T-helper 2 cell treated with Interferon-gamma antibody and Interleukin-4, amounts not matched to agents 5 μg/mL and 100 μg/mL, for 36 hours (primary cell): Measurements from ENCODE around the gene LYZL2.
"Not testable (repeated sequence)": the region's sequence is repeated elsewhere in the genome, so short reads cannot be mapped to it uniquely, and the experiment has no call there.

Experiments used
- DNase-seq: peaks from one replicate; pipeline ENCODE4 v3.0.0; 2021; ENCODE audit warnings: low spot score
- H3K27ac Mint-ChIP-seq: one replicate; pipeline ENCODE4 v1.8.0; 2021; ENCODE audit warnings: mild to moderate bottlenecking, mixed read lengths
- H3K27me3 Mint-ChIP-seq: one replicate; pipeline ENCODE4 v1.8.0; 2021; ENCODE audit warnings: low read depth, mixed read lengths
- H3K36me3 Mint-ChIP-seq: one replicate; pipeline ENCODE4 v1.8.0; 2021; ENCODE audit warnings: low read depth, mixed read lengths
- H3K4me1 Mint-ChIP-seq: one replicate; pipeline ENCODE4 v1.8.0; 2021; ENCODE audit warnings: low read depth, mixed read lengths
- H3K4me3 Mint-ChIP-seq: one replicate; pipeline ENCODE4 v1.8.0; 2022; ENCODE audit warnings: mild to moderate bottlenecking, moderate library complexity, mixed read lengths
- H3K9me3 Mint-ChIP-seq: one replicate; pipeline ENCODE4 v1.8.0; 2021; ENCODE audit warnings: mixed read lengths

The LYZL2 gene

DNA sequence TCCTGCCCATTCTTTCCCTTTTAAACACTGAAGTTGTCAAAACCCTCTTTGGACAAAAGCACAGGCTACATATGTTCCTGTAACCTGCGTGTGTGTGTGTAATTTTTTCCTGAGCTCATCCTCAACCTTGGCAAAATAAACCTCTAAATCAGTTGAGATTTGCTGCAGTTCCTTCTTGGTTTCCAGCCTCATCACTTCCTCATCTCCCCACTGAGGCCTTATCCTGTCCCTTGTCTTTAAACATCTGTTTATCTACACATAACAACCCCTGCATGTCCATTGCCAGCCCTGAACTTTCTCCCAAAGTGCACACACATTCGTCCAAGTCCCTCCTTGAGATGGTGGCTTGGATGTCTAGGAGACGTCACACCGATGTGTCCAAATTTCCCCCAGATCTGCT is 35.5 kb downstream of the LYZL2 start:
- peaks cover 13% of the 10 kb centered on the region for H3K27me3 Mint-ChIP-seq
- H3K27ac Mint-ChIP-seq: no peak overlapping the region
- no peaks in the 10 kb centered on the region for H3K9me3 Mint-ChIP-seq
- no peak overlapping the region for H3K4me3 Mint-ChIP-seq
- no peaks in the 10 kb centered on the region for H3K4me1 Mint-ChIP-seq
- no peak for DNase-seq
- no peaks in the 10 kb centered on the region for H3K36me3 Mint-ChIP-seq

GRCh38 chr10:30592770-30593169 is 36.8 kb downstream of the LYZL2 start:
- not testable (repeated sequence) for H3K36me3 Mint-ChIP-seq, DNase-seq, H3K4me3 Mint-ChIP-seq, H3K4me1 Mint-ChIP-seq, H3K9me3 Mint-ChIP-seq, H3K27ac Mint-ChIP-seq
- H3K27me3 Mint-ChIP-seq: peaks cover 13% of the 10 kb centered on the region

DNA sequence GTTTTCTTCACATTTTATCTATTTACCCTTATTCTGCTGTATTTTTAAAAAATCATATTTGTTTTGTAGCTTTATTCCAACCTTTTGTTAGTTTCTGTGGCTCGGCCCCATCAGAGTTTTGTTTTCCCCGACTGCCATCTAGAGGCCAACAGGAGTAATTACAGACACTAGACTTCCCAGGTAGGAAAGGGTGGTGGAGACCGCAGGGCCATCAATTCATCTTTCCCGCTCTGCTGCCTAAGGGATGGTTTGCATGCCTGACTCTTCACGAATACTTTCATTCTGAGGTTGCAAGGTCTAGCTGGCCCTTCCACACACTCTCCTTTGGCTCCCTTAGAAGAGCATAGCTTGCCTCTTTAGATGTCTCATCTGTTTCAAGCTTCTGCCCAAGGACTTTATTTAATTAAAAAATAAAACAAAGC is 38.3 kb downstream of the LYZL2 start:
- H3K4me1 Mint-ChIP-seq: no peaks in the 10 kb centered on the region
- peaks cover 11% of the 10 kb centered on the region for H3K27me3 Mint-ChIP-seq
- H3K9me3 Mint-ChIP-seq: no peaks in the 10 kb centered on the region
- no peaks in the 10 kb centered on the region for H3K36me3 Mint-ChIP-seq
- no peak overlapping the region for H3K4me3 Mint-ChIP-seq
- peak; percentile 9 for DNase-seq
- H3K27ac Mint-ChIP-seq: no peak overlapping the region

- DNase-seq: no peak
- no peak overlapping the region for H3K27ac Mint-ChIP-seq
- H3K9me3 Mint-ChIP-seq: no peaks in the 10 kb centered on the region
- no peak overlapping the region for H3K4me3 Mint-ChIP-seq
- peaks cover under 1% of the 10 kb centered on the region for H3K4me1 Mint-ChIP-seq
- H3K27me3 Mint-ChIP-seq: peaks cover 10% of the 10 kb centered on the region
- H3K36me3 Mint-ChIP-seq: no peaks in the 10 kb centered on the region
Measured at GRCh38 chr10:30589441-30589840, 40.1 kb downstream of the LYZL2 start.

GRCh38 chr10:30587522-30588031 is 42.0 kb downstream of the LYZL2 start:
- Mint-ChIP-seq H3K27me3 (no peaks in the 10 kb centered on the region), H3K4me1 (peaks cover 11% of the 10 kb centered on the region), H3K27ac (no peak overlapping the region), H3K36me3 (no peaks in the 10 kb centered on the region), H3K4me3 (no peak overlapping the region), H3K9me3 (no peaks in the 10 kb centered on the region)
- DNase-seq: no peak

DNA sequence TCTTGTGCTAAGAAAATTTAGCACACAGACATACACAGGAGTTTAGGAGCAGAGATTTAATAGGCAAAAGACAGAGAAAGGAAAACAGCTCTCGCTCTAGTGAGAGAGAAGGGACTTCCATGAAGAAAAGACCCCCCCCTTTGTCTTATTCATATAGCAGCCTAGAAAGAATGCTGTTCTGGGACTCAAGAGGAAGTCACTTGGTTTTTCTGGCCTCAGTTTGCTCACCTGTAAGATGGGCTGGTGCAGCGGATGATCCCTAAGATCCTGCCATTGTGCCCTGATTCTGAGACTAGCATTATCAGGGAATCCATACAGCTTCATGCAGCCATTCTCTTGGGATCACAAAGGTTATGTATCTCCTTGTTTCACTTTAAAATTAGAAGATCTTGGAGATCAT is 42.7 kb downstream of the LYZL2 start:
- H3K36me3 Mint-ChIP-seq: no peaks in the 10 kb centered on the region
- H3K4me3 Mint-ChIP-seq: no peak overlapping the region
- H3K4me1 Mint-ChIP-seq: peaks cover 11% of the 10 kb centered on the region
- no peaks in the 10 kb centered on the region for H3K9me3 Mint-ChIP-seq
- DNase-seq: no peak
- H3K27ac Mint-ChIP-seq: no peak overlapping the region
- H3K27me3 Mint-ChIP-seq: no peaks in the 10 kb centered on the region

DNA sequence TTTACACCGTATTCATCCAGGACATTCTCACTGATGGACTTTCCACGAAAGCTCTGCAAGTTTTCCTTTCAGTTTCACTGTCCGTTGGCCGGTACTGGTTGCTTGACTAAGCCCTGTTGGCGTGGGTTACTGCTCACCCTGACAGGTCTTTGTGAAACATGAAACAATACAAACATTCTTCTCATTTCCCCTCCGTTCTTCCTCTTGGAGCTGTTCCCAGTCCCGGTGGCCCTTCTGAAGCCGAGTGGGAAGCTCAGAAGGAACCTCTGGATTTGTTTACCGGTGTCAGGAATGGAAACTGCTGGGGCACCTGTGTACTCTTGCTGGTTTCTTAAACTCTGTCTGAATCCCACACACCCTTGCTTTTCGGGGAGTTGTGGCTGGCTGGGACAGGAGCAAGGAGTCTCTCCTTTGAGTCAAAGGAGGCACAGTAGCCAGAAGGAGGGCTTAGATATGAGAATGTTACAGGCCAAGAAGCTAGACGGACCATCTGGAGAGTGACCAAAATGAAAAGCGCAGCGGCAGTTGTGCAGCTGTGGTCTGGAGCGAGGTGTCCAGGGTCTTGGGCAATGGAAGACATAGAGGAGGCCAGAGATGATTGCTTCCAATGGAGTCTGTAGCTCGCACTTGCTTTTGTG is 45.7 kb downstream of the LYZL2 start:
- H3K27ac Mint-ChIP-seq: peak overlapping the region; percentile 70

GRCh38 chr10:30581779-30582380 is 47.7 kb downstream of the LYZL2 start:
- no peak for DNase-seq
- no peaks in the 10 kb centered on the region for H3K36me3 Mint-ChIP-seq
- no peak overlapping the region for H3K4me3 Mint-ChIP-seq
- H3K9me3 Mint-ChIP-seq: no peaks in the 10 kb centered on the region
- peaks cover 9% of the 10 kb centered on the region for H3K27me3 Mint-ChIP-seq
- no peak overlapping the region for H3K27ac Mint-ChIP-seq
- peaks cover 11% of the 10 kb centered on the region for H3K4me1 Mint-ChIP-seq

More for the DNA sequence above, 45.7 kb downstream of the LYZL2 start:
- Mint-ChIP-seq H3K27me3 (peaks cover 7% of the 10 kb centered on the region), H3K9me3 (no peaks in the 10 kb centered on the region), H3K4me1 (peaks cover 11% of the 10 kb centered on the region), H3K4me3 (peak overlapping the region; percentile 78), H3K36me3 (no peaks in the 10 kb centered on the region)
- DNase-seq: no peak

- no peaks in the 10 kb centered on the region for H3K9me3 Mint-ChIP-seq
- peaks cover 10% of the 10 kb centered on the region for H3K27me3 Mint-ChIP-seq
- H3K4me1 Mint-ChIP-seq: peaks cover 11% of the 10 kb centered on the region
- no peak overlapping the region for H3K4me3 Mint-ChIP-seq
- H3K36me3 Mint-ChIP-seq: no peaks in the 10 kb centered on the region
- no peak for DNase-seq
- H3K27ac Mint-ChIP-seq: no peak overlapping the region
Measured at GRCh38 chr10:30580676-30581075, 48.9 kb downstream of the LYZL2 start.

GRCh38 chr10:30580241-30580640 is 49.3 kb downstream of the LYZL2 start:
- DNase-seq: no peak
- Mint-ChIP-seq H3K9me3 (no peaks in the 10 kb centered on the region), H3K4me3 (no peak overlapping the region), H3K4me1 (peaks cover 11% of the 10 kb centered on the region), H3K36me3 (no peaks in the 10 kb centered on the region), H3K27ac (no peak overlapping the region), H3K27me3 (peaks cover 12% of the 10 kb centered on the region)

DNA sequence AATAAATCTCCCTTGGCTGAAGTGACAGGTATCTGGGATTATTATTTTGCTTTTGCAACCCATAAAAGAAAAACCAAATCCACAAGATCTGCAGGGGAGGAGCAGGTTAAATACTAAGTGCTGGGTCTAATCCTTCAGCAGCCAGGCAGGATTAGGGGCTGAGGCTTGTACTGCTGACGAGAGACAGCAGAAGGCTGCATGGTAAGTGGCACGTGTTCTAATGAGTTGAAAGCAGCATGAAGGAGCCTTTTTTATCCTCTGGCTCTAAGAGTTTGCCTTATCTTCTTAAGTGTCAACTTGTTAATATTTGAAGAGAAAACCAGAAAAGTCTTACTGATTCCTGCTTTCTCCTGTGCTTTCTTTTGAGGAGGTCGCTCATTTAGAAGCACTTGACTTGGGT is 50.0 kb downstream of the LYZL2 start:
- H3K36me3 Mint-ChIP-seq: no peaks in the 10 kb centered on the region

DNA sequence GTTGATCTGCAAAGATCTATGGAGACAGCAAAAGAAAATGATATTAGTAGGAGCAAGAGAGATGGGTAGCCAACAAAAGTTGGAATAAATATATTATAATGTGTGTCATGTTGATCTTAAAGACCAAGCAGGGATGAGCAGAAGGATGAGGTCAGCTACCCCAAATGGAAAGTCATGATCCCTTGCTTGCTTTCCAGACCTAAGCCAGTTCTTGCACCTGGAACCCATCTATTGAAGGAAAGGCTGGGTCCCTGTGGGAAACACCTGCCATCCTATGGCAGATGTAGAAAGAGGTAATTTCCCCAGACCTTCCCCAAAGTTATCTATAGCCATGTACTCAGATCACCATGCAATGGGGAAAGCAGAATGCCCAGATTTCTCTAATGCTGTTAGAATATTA is 52.5 kb downstream of the LYZL2 start:
- Mint-ChIP-seq H3K9me3 (no peaks in the 10 kb centered on the region), H3K36me3 (no peaks in the 10 kb centered on the region), H3K4me1 (no peaks in the 10 kb centered on the region), H3K4me3 (no peak overlapping the region), H3K27ac (no peak overlapping the region), H3K27me3 (peaks cover 16% of the 10 kb centered on the region)
- no peak for DNase-seq

More for the DNA sequence above, 50.0 kb downstream of the LYZL2 start:
- no peak for DNase-seq
- Mint-ChIP-seq H3K9me3 (no peaks in the 10 kb centered on the region), H3K27ac (no peak overlapping the region), H3K4me1 (peaks cover 11% of the 10 kb centered on the region), H3K27me3 (peaks cover 12% of the 10 kb centered on the region), H3K4me3 (no peak overlapping the region)

DNA sequence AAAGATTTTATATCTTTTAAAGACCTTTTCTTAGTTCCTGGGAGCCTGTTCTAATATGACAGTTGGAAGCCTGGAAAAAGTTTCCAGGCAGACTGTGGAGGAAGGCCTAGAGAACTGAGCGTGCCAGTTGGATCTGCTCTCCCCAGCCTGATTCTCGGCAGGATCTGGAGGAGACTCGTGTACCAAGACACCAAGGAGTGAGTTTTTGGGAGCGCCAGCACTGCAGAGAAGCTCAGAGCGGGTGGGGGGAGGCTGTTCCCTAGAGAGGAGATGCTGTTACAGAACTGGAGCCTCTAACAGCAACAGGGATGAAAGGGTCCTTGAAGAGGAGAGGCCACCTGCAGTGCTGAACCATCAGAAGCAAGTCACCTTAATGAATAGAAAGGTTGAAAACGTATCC is 52.9 kb downstream of the LYZL2 start:
- Mint-ChIP-seq H3K4me1 (no peaks in the 10 kb centered on the region), H3K27me3 (peaks cover 16% of the 10 kb centered on the region), H3K4me3 (no peak overlapping the region), H3K36me3 (no peaks in the 10 kb centered on the region), H3K27ac (no peak overlapping the region), H3K9me3 (no peaks in the 10 kb centered on the region)
- no peak for DNase-seq

DNA sequence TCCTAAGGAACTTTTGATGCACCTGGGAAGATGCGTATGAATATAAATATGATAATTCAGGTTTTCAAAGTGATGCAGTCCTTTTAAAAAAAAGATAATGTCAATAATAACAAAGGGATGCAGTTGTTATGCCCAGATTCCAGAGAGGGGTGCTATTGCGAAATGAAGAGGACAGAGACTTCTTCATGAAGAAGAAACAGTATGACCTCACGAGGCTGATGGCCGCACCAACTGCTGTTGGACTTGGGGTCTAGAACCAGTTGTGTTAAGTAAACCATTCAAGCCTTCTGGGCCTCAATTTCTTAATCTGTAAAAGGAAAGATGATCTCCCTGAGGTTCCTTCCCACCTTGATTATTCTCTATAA is 55.1 kb downstream of the LYZL2 start:
- peaks cover 22% of the 10 kb centered on the region for H3K27me3 Mint-ChIP-seq
- no peaks in the 10 kb centered on the region for H3K4me1 Mint-ChIP-seq
- no peak for DNase-seq
- no peak overlapping the region for H3K4me3 Mint-ChIP-seq
- no peak overlapping the region for H3K27ac Mint-ChIP-seq
- H3K9me3 Mint-ChIP-seq: no peaks in the 10 kb centered on the region
- no peaks in the 10 kb centered on the region for H3K36me3 Mint-ChIP-seq
